ENCODE measurements around the gene MRPL58.
"Not testable (repeated sequence)": the region's sequence is repeated elsewhere in the genome, so short reads cannot be mapped to it uniquely, and the experiment has no call there.

Gene MRPL58

GRCh38 chr17:74979408-74980146 lies 32.9 kb upstream of the MRPL58 start:
- ATAC-seq (no peak), DNase-seq (no peak)
- H3K27ac Mint-ChIP-seq: no peak overlapping the region
- peaks cover 10% of the 10 kb centered on the region for H3K4me1 Mint-ChIP-seq
- peaks cover 19% of the 10 kb centered on the region for H3K27me3 Mint-ChIP-seq
- H3K9me3 Mint-ChIP-seq: no peaks in the 10 kb centered on the region
- no peak overlapping the region for H3K4me3 Mint-ChIP-seq
- H3K36me3 Mint-ChIP-seq (ENCODE audit: low read depth): no peaks in the 10 kb centered on the region

GRCh38 chr17:74981318-74981978 lies 31.0 kb upstream of the MRPL58 start:
- Mint-ChIP-seq H3K36me3 (ENCODE audit: low read depth) (no peaks in the 10 kb centered on the region), H3K27me3 (peaks cover 21% of the 10 kb centered on the region), H3K4me1 (peaks cover 10% of the 10 kb centered on the region), H3K27ac (peak overlapping the region; percentile 77), H3K9me3 (no peaks in the 10 kb centered on the region), H3K4me3 (peak overlapping the region; percentile 82)
- ATAC-seq: peak; percentile 74
- DNase-seq: no peak

- H3K4me3 Mint-ChIP-seq: peak overlapping the region; percentile 82
- H3K9me3 Mint-ChIP-seq: no peaks in the 10 kb centered on the region
- H3K36me3 Mint-ChIP-seq (ENCODE audit: low read depth): no peaks in the 10 kb centered on the region
- peak overlapping the region; percentile 77 for H3K27ac Mint-ChIP-seq
- H3K27me3 Mint-ChIP-seq: peaks cover 26% of the 10 kb centered on the region
- ATAC-seq (peak; percentile 89), DNase-seq (peak; percentile 79)
- H3K4me1 Mint-ChIP-seq: peaks cover 17% of the 10 kb centered on the region
Observed at GRCh38 chr17:74981979-74982662, 30.3 kb upstream of the MRPL58 start.

- DNase-seq; ATAC-seq; H3K27ac Mint-ChIP-seq; H3K36me3 Mint-ChIP-seq (ENCODE audit: low read depth); H3K9me3 Mint-ChIP-seq: not testable (repeated sequence)
- peaks cover 20% of the 10 kb centered on the region for H3K4me1 Mint-ChIP-seq
- peaks cover 28% of the 10 kb centered on the region for H3K27me3 Mint-ChIP-seq
- H3K4me3 Mint-ChIP-seq: peak overlapping the region; percentile 82
Observed at GRCh38 chr17:74982663-74983313, 29.7 kb upstream of the MRPL58 start.

GRCh38 chr17:74986206-74986576 lies 26.3 kb upstream of the MRPL58 start:
- no peak overlapping the region for H3K27ac Mint-ChIP-seq

GRCh38 chr17:74987418-74987908 lies 25.0 kb upstream of the MRPL58 start, which contains the start of gene CDR2L:
CDR2L (plus strand) TSS chr17:74987632; CDS start chr17:74988044, 412 bp downstream.
- Mint-ChIP-seq H3K4me3 (peak within 1 kb of the TSS; percentile 80), H3K4me1 (peaks cover 11% of the 10 kb centered on the region), H3K27me3 (peaks cover 22% of the 10 kb centered on the region), H3K27ac (peak within 1 kb of the TSS; percentile 53), H3K36me3 (ENCODE audit: low read depth) (no peaks in the 10 kb centered on the region), H3K9me3 (no peaks in the 10 kb centered on the region)
- DNase-seq: peak; percentile 93
- peak; percentile 93 for ATAC-seq

More at GRCh38 chr17:74986206-74986576, 26.3 kb upstream of the MRPL58 start:
- Mint-ChIP-seq H3K4me1 (peaks cover 19% of the 10 kb centered on the region), H3K9me3 (no peaks in the 10 kb centered on the region), H3K27me3 (peaks cover 24% of the 10 kb centered on the region), H3K4me3 (no peak overlapping the region), H3K36me3 (ENCODE audit: low read depth) (no peaks in the 10 kb centered on the region)
- no peak for ATAC-seq
- DNase-seq: no peak

GRCh38 chr17:74987909-74988711 lies 24.4 kb upstream of the MRPL58 start:
- Mint-ChIP-seq H3K4me1 (peaks cover 11% of the 10 kb centered on the region), H3K4me3 (peak overlapping the region; percentile 63), H3K27ac (no peak overlapping the region), H3K36me3 (ENCODE audit: low read depth) (no peaks in the 10 kb centered on the region), H3K9me3 (no peaks in the 10 kb centered on the region), H3K27me3 (peaks cover 22% of the 10 kb centered on the region)
- peak; percentile 29 for DNase-seq
- ATAC-seq: peak; percentile 61

GRCh38 chr17:74990581-74991105 lies 21.8 kb upstream of the MRPL58 start:
- no peaks in the 10 kb centered on the region for H3K36me3 Mint-ChIP-seq (ENCODE audit: low read depth)
- H3K4me3 Mint-ChIP-seq: no peak overlapping the region
- H3K4me1 Mint-ChIP-seq: peaks cover 11% of the 10 kb centered on the region
- ATAC-seq (no peak), DNase-seq (no peak)
- no peaks in the 10 kb centered on the region for H3K9me3 Mint-ChIP-seq
- no peak overlapping the region for H3K27ac Mint-ChIP-seq
- H3K27me3 Mint-ChIP-seq: peaks cover 18% of the 10 kb centered on the region

GRCh38 chr17:74992223-74992622 lies 20.2 kb upstream of the MRPL58 start:
- no peak overlapping the region for H3K27ac Mint-ChIP-seq
- no peaks in the 10 kb centered on the region for H3K36me3 Mint-ChIP-seq (ENCODE audit: low read depth)
- H3K4me3 Mint-ChIP-seq: no peak overlapping the region
- peaks cover 3% of the 10 kb centered on the region for H3K4me1 Mint-ChIP-seq
- ATAC-seq (no peak), DNase-seq (no peak)
- no peaks in the 10 kb centered on the region for H3K9me3 Mint-ChIP-seq
- H3K27me3 Mint-ChIP-seq: peaks cover 7% of the 10 kb centered on the region

GRCh38 chr17:74994440-74994839 lies 18.0 kb upstream of the MRPL58 start:
- DNase-seq (no peak), ATAC-seq (no peak)
- peaks cover 4% of the 10 kb centered on the region for H3K4me1 Mint-ChIP-seq
- H3K36me3 Mint-ChIP-seq (ENCODE audit: low read depth): no peaks in the 10 kb centered on the region
- no peak overlapping the region for H3K27ac Mint-ChIP-seq
- no peaks in the 10 kb centered on the region for H3K27me3 Mint-ChIP-seq
- no peaks in the 10 kb centered on the region for H3K9me3 Mint-ChIP-seq
- no peak overlapping the region for H3K4me3 Mint-ChIP-seq

- H3K27me3 Mint-ChIP-seq: no peaks in the 10 kb centered on the region
- H3K36me3 Mint-ChIP-seq (ENCODE audit: low read depth): no peaks in the 10 kb centered on the region
- DNase-seq (no peak), ATAC-seq (no peak)
- H3K9me3 Mint-ChIP-seq: no peaks in the 10 kb centered on the region
- no peak overlapping the region for H3K4me3 Mint-ChIP-seq
- H3K27ac Mint-ChIP-seq: no peak overlapping the region
- peaks cover 4% of the 10 kb centered on the region for H3K4me1 Mint-ChIP-seq
Observed at GRCh38 chr17:74995847-74996246, 16.6 kb upstream of the MRPL58 start.

GRCh38 chr17:74998783-74999182 lies 13.7 kb upstream of the MRPL58 start:
- H3K36me3 Mint-ChIP-seq (ENCODE audit: low read depth): no peaks in the 10 kb centered on the region
- no peak overlapping the region for H3K27ac Mint-ChIP-seq
- H3K9me3 Mint-ChIP-seq: no peaks in the 10 kb centered on the region
- no peaks in the 10 kb centered on the region for H3K27me3 Mint-ChIP-seq
- H3K4me1 Mint-ChIP-seq: peaks cover 10% of the 10 kb centered on the region
- no peak overlapping the region for H3K4me3 Mint-ChIP-seq
- DNase-seq (no peak), ATAC-seq (no peak)

GRCh38 chr17:74999523-74999922 lies 12.9 kb upstream of the MRPL58 start:
- no peak for ATAC-seq
- Mint-ChIP-seq H3K27me3 (no peaks in the 10 kb centered on the region), H3K4me1 (peaks cover 10% of the 10 kb centered on the region), H3K36me3 (ENCODE audit: low read depth) (no peaks in the 10 kb centered on the region), H3K27ac (no peak overlapping the region), H3K9me3 (no peaks in the 10 kb centered on the region), H3K4me3 (no peak overlapping the region)
- DNase-seq: no peak
